CD4-positive, alpha-beta T cell treated with Interleukin-10 for 1 hour (primary cell): ENCODE data around the gene HMGXB4.

ENCODE experiments used
- DNase-seq: peaks from one replicate; pipeline ENCODE4 v3.0.0-alpha.2; 2020

Gene HMGXB4

DNA sequence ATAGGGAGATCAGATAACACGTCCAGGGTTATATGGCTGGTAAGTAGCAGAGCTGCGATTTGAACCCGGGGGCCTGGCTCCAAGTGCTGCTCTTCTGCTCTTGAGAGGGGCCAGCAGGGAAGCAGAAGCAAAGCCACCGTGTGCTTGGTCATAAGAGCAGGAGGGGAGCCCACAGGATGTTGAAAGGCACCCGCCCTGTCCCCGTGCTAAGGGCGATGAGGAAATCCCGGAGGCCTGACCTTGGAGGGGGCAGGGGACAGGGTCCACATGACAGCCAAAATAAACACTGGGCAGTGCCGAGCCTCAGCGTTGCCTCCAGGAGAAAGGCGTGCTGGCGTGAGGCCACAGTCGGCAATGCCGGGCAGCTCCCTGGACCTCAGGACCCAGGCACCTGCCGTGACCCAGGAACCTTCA lies 71.2 kb downstream of the HMGXB4 start:
- DNase-seq: no peak

DNA sequence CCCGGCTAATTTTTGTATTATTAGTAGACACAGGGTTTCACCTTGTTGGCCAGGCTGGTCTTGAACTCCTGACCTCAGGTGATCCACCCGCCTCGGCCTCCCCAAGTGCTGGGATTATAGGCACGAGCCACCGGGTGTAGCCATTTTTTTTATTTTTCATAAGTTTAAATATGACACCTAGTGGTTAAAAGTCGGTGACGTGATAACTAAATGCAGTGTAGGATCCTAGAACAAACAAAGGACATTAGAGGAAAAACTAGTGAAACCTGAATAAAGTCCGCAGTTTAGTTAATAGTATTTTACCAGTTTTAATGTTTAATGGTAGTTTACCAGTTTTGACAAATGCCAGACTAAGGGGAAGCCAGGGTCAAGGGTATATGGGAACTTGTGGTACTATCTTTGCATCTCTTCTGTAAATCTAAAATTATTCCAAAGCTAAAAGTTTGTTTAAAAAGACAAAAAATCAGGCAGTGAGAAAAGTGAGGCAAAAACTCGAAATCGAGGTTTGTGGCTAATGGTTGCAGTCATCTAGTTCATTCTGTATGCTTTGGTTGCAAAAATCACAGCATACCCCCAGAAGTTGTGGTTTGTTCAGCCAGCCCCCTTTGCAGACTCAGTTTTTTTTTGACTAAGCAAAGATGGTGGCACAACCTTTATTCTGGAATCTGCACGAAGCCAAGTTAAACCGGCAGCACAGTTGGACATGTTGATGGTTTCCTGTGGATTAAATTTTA lies 72.0 kb downstream of the HMGXB4 start:
- no peak for DNase-seq

DNA sequence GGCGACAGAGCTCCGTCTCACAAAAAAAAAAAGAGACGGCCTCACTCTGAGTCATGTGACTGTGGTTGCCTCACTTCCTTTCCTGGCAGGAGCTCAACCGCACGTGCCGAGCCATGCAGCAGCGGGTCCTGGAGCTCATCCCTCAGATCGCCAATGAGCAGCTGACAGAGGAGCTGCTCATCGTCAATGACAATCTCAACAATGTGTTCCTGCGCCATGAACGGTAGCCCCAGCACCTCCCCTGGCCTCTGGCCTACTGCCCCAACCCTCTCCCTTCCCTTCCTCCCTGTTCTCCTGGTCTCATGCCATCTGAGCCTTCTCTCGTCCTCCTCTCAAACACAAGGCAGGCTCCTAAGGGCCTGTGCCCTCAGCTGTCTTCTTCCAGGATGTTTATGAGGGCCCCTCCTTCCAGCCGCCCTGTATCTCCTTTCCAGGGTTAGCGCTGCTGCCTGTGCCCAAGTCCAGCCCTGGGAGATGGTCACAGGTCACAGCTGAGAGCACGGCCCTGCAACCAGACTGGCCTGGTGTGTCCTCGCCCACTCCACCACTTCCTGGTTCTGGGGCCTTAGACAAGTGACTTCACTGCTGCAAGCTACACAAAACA lies 73.1 kb downstream of the HMGXB4 start:
- peak; percentile 71 for DNase-seq

DNA sequence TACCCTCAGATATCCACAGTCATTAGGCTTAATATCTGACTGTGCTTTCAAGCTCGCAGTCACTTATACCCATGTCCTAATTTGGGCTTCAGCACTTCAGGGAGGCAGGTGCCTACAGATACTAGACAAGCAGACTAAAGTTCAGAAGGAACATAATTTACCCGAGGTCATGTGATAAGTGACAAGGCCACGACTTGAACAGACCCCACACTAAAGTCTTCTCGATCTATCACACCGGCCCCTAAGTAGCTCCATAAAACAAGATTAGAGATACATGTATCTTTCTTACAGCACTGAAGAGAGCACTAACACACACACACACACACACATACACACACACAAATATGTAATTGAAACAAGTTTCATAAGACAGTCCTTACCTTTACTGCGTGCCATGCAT lies 75.0 kb downstream of the HMGXB4 start:
- no peak for DNase-seq

DNA sequence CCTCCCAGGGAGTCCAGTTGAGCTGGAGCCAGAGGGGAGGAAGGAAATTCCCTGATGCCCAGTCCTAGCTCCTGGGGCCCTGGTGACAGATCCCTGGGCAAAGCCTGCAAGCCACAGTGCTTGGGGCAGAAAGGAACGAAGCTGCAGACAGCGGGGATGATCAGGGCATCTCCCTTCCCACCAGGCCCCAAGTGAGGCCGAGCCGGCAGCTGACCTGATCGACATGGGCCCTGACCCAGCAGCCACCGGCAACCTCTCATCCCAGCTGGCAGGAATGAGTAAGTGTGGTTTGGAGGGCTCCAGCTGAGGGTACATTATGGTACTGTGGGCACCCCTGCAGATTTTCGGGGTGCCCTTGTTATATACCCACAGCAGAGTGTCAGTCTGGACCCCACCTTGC lies 75.9 kb downstream of the HMGXB4 start:
- DNase-seq: no peak

DNA sequence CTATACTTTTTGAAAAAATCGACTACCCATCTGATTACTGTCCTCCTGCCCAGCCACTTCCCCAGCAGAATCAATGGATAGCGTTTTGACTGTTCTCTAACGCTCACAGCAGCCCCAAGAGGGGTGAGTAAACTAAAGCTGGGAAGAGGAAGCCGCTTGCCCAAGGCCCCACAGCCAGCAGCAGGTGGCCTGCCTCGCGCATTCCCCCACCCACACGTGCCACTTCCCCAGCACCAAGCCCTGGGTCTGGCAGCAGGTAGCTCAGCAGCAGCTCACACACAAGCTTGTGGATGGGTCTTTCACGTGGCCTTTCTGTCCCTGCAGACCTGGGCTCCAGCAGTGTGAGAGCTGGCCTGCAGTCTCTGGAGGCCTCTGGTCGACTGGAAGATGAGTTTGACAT lies 76.7 kb downstream of the HMGXB4 start:
- no peak for DNase-seq

DNA sequence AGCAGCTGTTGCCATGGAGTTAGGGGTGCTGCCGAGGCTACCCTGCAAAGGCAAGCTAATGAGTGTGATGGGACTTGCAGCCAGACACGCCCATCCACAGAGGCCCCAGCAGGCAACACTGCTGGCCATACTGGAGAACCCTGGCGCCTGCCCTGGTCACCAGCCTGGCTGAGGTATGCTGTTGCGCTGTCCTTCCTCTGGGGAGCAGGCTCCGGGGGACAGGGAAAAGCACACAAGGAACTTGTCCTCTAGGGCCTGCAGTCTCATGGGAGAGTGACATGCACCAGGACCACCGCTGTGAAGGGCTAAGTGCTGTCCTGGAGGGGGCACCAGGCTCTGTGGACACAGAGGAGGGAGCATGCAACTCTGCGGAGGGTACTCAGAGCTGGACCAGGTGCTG lies 78.2 kb downstream of the HMGXB4 start:
- no peak for DNase-seq

DNA sequence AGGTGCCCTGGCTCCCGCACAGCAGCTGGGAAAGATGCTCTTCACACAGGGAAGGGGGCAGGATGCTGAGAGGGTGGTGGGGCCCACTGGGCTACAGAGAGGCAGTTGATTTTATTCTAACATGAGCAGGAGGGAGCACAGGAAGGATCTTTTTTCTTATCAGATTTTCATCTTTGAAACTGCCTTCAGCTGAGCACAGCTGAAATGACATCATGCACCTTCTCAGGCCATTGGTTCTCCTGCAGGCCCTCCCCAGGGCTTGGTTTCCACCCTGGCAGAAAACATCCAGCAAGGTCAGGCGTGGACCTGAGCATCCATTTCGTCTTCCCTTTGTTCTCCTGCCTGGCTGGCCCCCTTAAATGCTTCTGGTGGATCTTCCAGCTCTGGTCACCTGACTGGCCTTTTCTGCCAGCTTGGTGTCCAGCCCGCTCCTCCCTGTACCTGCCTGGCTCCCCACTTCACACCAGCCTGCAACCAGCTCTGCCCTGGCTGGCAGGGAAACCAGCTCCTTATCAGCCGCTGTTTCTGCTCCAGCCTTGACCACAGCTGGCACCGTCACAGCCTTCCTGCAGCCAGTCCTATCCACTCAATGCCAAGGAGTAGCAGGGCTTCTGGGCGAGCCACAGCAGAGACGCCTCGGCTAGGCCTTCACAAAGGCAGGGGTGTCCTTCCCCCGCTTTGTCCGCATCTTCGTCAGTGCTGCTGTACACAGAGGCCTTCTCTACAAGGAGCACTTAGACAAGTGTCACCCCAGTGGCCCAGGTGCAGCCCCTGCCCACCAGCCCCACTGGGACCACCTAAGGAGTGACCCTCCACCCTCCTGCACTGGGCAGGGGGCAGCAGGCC lies 78.9 kb downstream of the HMGXB4 start:
- DNase-seq: no peak

DNA sequence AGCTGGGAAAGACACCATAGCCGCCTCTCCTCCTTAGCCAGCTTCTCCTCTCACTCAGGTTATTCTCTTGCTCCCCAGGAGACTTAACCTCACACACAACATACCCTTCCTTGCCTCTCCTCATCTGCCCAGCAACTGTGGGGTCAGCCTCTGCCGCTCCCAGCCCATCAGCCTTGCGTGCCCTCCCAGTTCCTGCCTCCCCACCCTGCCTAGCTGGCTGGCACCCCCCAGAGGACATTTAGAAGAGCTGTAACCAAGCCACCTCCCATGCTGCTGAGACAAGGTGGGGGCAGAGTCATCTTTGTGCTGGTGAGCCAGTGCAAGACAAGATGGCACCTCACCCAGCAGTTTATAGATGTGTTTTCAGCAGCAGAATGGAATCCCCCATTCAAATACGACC lies 80.6 kb downstream of the HMGXB4 start:
- DNase-seq: no peak

DNA sequence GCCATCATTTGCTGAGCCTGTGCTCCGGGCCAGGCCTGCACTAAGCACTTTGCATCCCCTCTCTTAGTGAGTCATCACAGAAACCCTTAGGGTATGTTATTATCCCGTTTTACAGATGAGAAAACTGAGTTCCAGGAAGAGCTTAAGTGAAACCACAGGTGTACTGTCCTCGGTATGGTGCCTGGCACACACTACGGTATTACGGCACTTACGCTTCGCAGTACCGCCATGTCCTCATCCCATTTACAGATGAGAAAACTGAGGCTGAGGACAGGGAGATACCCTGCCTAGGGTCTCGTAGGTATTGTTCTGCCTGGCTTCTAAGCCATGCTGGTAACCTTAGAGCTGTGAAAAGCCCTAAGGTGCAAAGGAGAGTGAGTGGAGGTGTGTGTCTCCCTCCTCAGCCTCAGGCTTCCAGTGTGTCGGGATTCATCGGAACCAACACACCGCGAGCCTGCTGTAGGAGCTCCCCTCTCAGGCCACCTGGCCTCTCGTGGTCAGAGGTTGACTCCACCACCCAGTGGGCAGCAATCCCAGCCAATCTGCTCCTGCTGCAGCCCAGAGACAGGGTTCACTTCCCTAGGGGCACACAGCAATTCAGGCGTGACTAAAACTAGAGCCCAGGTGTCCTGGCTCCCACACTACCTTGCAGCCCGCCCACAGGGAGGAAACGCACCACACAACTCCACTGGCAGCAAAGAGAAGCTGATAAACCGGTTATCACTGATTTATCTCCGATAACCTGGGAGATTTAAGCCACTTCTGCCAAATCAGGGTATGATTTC lies 84.0 kb downstream of the HMGXB4 start:
- DNase-seq: no peak

DNA sequence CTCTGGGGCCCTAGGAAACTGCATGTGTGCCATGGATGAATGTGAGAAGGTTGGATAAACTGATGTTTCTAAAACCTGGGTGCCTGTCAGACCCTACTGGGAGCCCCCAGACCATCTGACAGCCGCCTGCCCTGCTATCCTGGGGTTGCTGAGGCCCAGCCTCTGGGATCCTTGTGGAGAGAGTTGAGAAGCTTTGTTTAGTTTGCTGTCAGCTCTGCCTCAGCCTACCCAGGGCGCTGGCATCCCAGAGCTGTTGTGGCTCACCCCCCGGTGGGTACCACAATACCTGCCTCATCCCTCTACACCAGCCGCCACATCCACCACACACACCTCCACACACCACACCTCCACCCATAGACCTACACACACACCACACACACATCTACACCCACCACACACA lies 85.1 kb downstream of the HMGXB4 start:
- DNase-seq: no peak

DNA sequence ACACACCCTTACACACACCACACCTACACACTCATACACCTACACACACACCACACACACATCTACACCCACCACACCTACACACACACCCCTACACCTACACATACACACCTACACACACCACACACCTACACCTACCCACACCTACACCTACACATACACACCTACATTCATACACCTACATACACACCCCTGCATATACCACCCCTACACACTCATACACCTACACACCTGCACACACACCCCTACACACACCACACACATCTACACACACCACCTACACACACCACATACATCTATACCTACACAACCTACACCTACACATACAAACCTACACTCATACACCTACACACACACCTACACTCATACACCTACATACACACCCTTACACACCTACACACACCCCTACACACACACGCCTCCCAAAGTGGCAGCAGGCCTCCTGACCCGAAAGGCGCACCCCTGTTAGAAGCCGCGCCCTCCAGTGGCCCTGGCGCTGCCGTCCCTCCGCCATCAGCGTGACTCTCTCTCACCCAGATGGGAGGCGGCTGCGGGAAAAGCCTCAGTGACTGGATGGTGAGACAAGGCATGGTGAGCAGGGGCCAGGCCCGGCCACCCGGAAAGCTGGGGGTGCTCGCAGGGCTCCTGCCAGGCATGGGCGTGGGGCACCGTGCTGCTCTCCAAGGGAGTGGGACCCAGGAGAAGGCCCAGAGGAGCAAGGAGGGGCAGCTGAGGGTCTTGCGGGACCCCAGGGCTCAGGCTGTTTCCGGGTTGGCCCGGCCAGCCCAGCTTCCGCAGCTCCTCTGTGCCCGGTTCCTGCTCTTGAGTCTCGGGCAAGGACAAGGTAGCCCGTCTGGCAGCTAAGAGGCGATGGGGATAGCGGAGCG lies 86.6 kb downstream of the HMGXB4 start:
- no peak for DNase-seq

DNA sequence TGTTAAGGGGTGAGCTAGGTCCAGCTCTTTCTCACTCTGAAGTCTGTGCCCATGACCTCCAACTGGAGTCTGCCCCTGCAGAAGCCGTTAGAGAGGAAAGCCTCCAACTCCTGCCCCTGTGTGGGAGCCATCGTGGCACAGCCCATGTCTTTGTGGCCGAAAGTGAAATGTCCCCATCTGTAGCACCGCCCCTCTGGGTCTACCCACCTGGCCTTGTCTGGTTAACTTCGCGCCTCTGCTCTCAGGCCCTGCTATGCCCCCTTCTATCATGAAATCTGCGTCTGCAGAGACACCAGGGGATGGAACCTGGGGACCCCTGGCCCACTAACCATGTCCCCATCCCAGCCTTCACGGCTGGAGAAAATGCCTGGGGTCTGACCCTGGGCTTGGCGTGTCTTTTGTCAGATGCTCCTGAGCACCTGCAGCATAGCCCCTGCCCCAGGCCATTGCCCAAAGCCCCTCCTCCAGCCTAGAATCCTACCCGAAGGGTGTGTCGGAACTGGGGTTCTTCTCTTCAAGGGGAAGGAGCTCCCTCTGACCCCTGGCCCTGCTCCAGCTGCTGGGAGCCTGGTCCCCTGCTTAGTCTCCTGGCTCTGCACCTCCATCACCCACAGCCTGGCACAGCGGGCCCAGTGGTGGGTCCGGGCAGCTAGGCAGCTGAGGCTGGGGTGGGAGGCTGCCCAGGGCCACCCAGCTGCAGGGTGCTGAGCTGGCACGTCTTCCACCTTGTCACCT lies 87.8 kb downstream of the HMGXB4 start:
- DNase-seq: no peak
